SK-N-SH treated with all-trans-retinoic acid at 6 μM for 48 hours (cell line): ENCODE results near the gene ARHGAP11A.

Experiments used
- ATAC-seq: fragments of 200-7000 bp; cut with Tn5 transposase; 3 replicates; pipeline ENCODE4 v1.9.1; 2020; ENCODE audit warnings: mild to moderate bottlenecking, moderate library complexity
- ARNTL ChIP-seq: fragments of 450-650 bp; formaldehyde crosslinking; IDR thresholded peaks from 2 replicates; pipeline ENCODE4 v1.5.0; 2020; ENCODE audit warnings: low read depth, mild to moderate bottlenecking, moderate library complexity, borderline replicate concordance
- BACH2 ChIP-seq: fragments of 250-450 bp; sonication (Bioruptor Pico); IDR thresholded peaks from 2 replicates; pipeline ENCODE4 v1.9.0; 2021; ENCODE audit warnings: mild to moderate bottlenecking, borderline replicate concordance
- CREB5 ChIP-seq: fragments of 250-450 bp; sonication (Bioruptor Pico); IDR thresholded peaks from 2 replicates; pipeline ENCODE4 v1.5.1; 2020; ENCODE audit warnings: low read depth, mild to moderate bottlenecking, moderate library complexity
- CSDC2 ChIP-seq: fragments of 250-450 bp; sonication (Bioruptor Pico); IDR thresholded peaks from 2 replicates; pipeline ENCODE4 v1.5.0; 2020; ENCODE audit warnings: mild to moderate bottlenecking, moderate library complexity
- ESRRG ChIP-seq: fragments of 250-450 bp; sonication (Bioruptor Pico); IDR thresholded peaks from 2 replicates; pipeline ENCODE4 v1.6.1; 2021; ENCODE audit warnings: mild to moderate bottlenecking
- GLIS3 ChIP-seq: fragments of 250-450 bp; sonication (Bioruptor Pico); IDR thresholded peaks from 2 replicates; pipeline ENCODE4 v1.5.0; 2020; ENCODE audit warnings: mild to moderate bottlenecking, moderate library complexity
- ISL1 ChIP-seq: fragments of 250-450 bp; sonication (Bioruptor Pico); IDR thresholded peaks from 2 replicates; pipeline ENCODE4 v2.1.2; 2022; ENCODE audit warnings: mild to moderate bottlenecking, moderate library complexity
- OSR1 ChIP-seq: fragments of 250-450 bp; sonication (Bioruptor Pico); IDR thresholded peaks from 2 replicates; pipeline ENCODE4 v1.8.0; 2022; ENCODE audit warnings: moderate library complexity, mild to moderate bottlenecking, inconsistent platforms
- PATZ1 ChIP-seq: fragments of 250-450 bp; sonication (Bioruptor Pico); IDR thresholded peaks from 2 replicates; pipeline ENCODE4 v1.8.0; 2020; ENCODE audit warnings: mild to moderate bottlenecking, moderate library complexity, borderline replicate concordance
- POU6F1 ChIP-seq: fragments of 250-450 bp; sonication (Bioruptor Pico); IDR thresholded peaks from 2 replicates; pipeline ENCODE4 v1.8.0; 2021; ENCODE audit warnings: low read depth, mild to moderate bottlenecking, moderate library complexity, borderline replicate concordance
- PPARA ChIP-seq: fragments of 250-450 bp; sonication (Bioruptor Pico); IDR thresholded peaks from 2 replicates; pipeline ENCODE4 v1.5.0; 2020; ENCODE audit warnings: mild to moderate bottlenecking, borderline replicate concordance
- SNAI2 ChIP-seq: fragments of 250-450 bp; sonication (Bioruptor Pico); IDR thresholded peaks from 2 replicates; pipeline ENCODE4 v1.5.0; 2020; ENCODE audit warnings: mild to moderate bottlenecking, moderate library complexity
- TCF4 ChIP-seq: fragments of 250-450 bp; sonication (Bioruptor Pico); IDR thresholded peaks from 2 replicates; pipeline ENCODE4 v1.8.0; 2021; ENCODE audit warnings: mild to moderate bottlenecking, moderate library complexity, borderline replicate concordance
- TOX ChIP-seq: fragments of 250-450 bp; sonication (Bioruptor Pico); IDR thresholded peaks from 2 replicates; pipeline ENCODE4 v1.8.0; 2021; ENCODE audit warnings: mild to moderate bottlenecking, moderate library complexity, borderline replicate concordance
- TSHZ2 ChIP-seq: fragments of 250-450 bp; sonication (Bioruptor Pico); IDR thresholded peaks from 2 replicates; pipeline ENCODE4 v1.5.0; 2020; ENCODE audit warnings: mild to moderate bottlenecking, moderate library complexity
- ZC3H10 ChIP-seq: fragments of 250-450 bp; sonication (Bioruptor Pico); IDR thresholded peaks from 2 replicates; pipeline ENCODE4 v1.5.1; 2021; ENCODE audit warnings: mild to moderate bottlenecking, moderate library complexity
- ZFP3 ChIP-seq: fragments of 250-450 bp; sonication (Bioruptor Pico); IDR thresholded peaks from 2 replicates; pipeline ENCODE4 v1.5.0; 2020; ENCODE audit warnings: mild to moderate bottlenecking, moderate library complexity
- ZFP30 ChIP-seq: fragments of 450-650 bp; formaldehyde crosslinking; IDR thresholded peaks from 2 replicates; pipeline ENCODE4 v1.5.0; 2022; ENCODE audit warnings: mild to moderate bottlenecking, moderate library complexity
- ZNF565 ChIP-seq: fragments of 450-650 bp; formaldehyde crosslinking; conservative IDR thresholded peaks from 2 replicates; pipeline ENCODE4 v1.5.0; 2020; ENCODE audit warnings: low read depth, mild to moderate bottlenecking, moderate library complexity
- ZNF70 ChIP-seq: fragments of 450-650 bp; formaldehyde crosslinking; IDR thresholded peaks from 2 replicates; pipeline ENCODE4 v1.5.0; 2020; ENCODE audit warnings: mild to moderate bottlenecking, moderate library complexity
- ZNF8 ChIP-seq: fragments of 450-650 bp; formaldehyde crosslinking; IDR thresholded peaks from 2 replicates; pipeline ENCODE4 v1.5.0; 2020; ENCODE audit warnings: mild to moderate bottlenecking, moderate library complexity

Gene ARHGAP11A

GRCh38 chr15:32642667-32643435, 27.5 kb downstream of the ARHGAP11A start:
- ATAC-seq = no peak; the same call in 2 of the 3 replicates
- TF ChIP-seq POU6F1 (CRISPR knock-in tag) = no peak
- TF ChIP-seq, all 23 proteins: peak for 0

GRCh38 chr15:32643907-32644445, 28.7 kb downstream of the ARHGAP11A start:
- TF ChIP-seq ARNTL (CRISPR knock-in tag) (no peak), ZNF70 (CRISPR knock-in tag) (no peak), ZFP30 (CRISPR knock-in tag) (no peak)
- no peak for ATAC-seq

GRCh38 chr15:32646291-32646690, 31.0 kb downstream of the ARHGAP11A start:
- TF ChIP-seq BACH2 (CRISPR knock-in tag) = no peak
- TF ChIP-seq PPARA (CRISPR knock-in tag) = no peak
- TF ChIP-seq ZNF70 (CRISPR knock-in tag) = no peak
- no peak for TF ChIP-seq OSR1 (CRISPR knock-in tag)
- TF ChIP-seq ESRRG (CRISPR knock-in tag) = no peak
- no peak for TF ChIP-seq GLIS3 (CRISPR knock-in tag)
- TF ChIP-seq ISL1 (CRISPR knock-in tag) = no peak
- no peak for TF ChIP-seq CREB5 (CRISPR knock-in tag)
- TF ChIP-seq ZFP3 = no peak
- TF ChIP-seq ZNF565 (CRISPR knock-in tag) = no peak
- no peak for TF ChIP-seq CSDC2 (CRISPR knock-in tag)
- no peak for TF ChIP-seq TSHZ2 (CRISPR knock-in tag)
- no peak for TF ChIP-seq SNAI2 (CRISPR knock-in tag)
- no peak for TF ChIP-seq ZFP30 (CRISPR knock-in tag)
- TF ChIP-seq ZNF8 = no peak
- TF ChIP-seq PATZ1 (CRISPR knock-in tag) = no peak
- TF ChIP-seq ARNTL (CRISPR knock-in tag) = no peak
- no peak for TF ChIP-seq ZC3H10 (CRISPR knock-in tag)
- TF ChIP-seq, all 23 proteins: peak for 0
- no peak for ATAC-seq

- ATAC-seq = peak; percentile 77
- TF ChIP-seq TCF4 (CRISPR knock-in tag) (no peak), ZNF70 (CRISPR knock-in tag) (no peak), PATZ1 (CRISPR knock-in tag) (no peak), OSR1 (CRISPR knock-in tag) (no peak), CREB5 (CRISPR knock-in tag) (no peak), ZFP30 (CRISPR knock-in tag) (no peak), ZNF565 (CRISPR knock-in tag) (no peak), PPARA (CRISPR knock-in tag) (no peak), BACH2 (CRISPR knock-in tag) (no peak), CSDC2 (CRISPR knock-in tag) (no peak), ZC3H10 (CRISPR knock-in tag) (no peak), TOX (CRISPR knock-in tag) (no peak), ZFP3 (no peak), POU6F1 (CRISPR knock-in tag) (no peak), ARNTL (CRISPR knock-in tag) (no peak)
These were observed 34.0 kb downstream of the ARHGAP11A start for GRCh38 chr15:32649342-32649741.
